Naive B cell (primary cell): ENCODE measurements around the gene REG3A. TPM values are rescaled to one million over a fixed set of nuclear protein-coding genes. Genes with fewer than 3 reads are reported as not detected.
A peak's percentile ranks its signal among the peaks of the same experiment; 100 is the strongest.

Source experiments
- ATAC-seq, 2 donors: fragments of 150-1000 bp; cut with Tn5 transposase; 2 replicates each; pipeline ENCODE4 v1.10.0; 2021; ENCODE audit warnings: low read depth in 2 of 2, mild to moderate bottlenecking in 2 of 2, moderate library complexity in 2 of 2
- DNase-seq: peaks from one replicate; pipeline ENCODE4 v3.0.0; 2022
- H3K27ac Mint-ChIP-seq, 6 donors: one replicate each; pipeline ENCODE4 v1.8.0; 2020 to 2022; ENCODE audit warnings: mild to moderate bottlenecking in 6 of 6, mixed read lengths in 6 of 6, moderate library complexity in 5 of 6, inconsistent platforms in 2 of 6
- H3K27me3 Mint-ChIP-seq, 3 donors: one replicate each; pipeline ENCODE4 v1.8.0; 2021 to 2022; ENCODE audit warnings: mixed read lengths in 3 of 3, mild to moderate bottlenecking in 1 of 3
- H3K36me3 Mint-ChIP-seq, 2 donors: one replicate each; pipeline ENCODE4 v1.8.0; 2020 to 2022; ENCODE audit warnings: mixed read lengths in 2 of 2, inconsistent platforms in 1 of 2, mild to moderate bottlenecking in 1 of 2
- H3K4me1 Mint-ChIP-seq, 3 donors: one replicate each; pipeline ENCODE4 v1.8.0; 2020 to 2022; ENCODE audit warnings: mixed read lengths in 3 of 3, inconsistent platforms in 1 of 3, mild to moderate bottlenecking in 1 of 3, moderate library complexity in 1 of 3
- H3K4me3 Mint-ChIP-seq, 8 donors: one replicate each; pipeline ENCODE4 v1.8.0; 2020 to 2022; ENCODE audit warnings: mild to moderate bottlenecking in 8 of 8, mixed read lengths in 8 of 8, moderate library complexity in 8 of 8, inconsistent platforms in 2 of 8
- H3K9me3 Mint-ChIP-seq, 7 donors: one replicate each; pipeline ENCODE4 v1.8.0; 2020 to 2022; ENCODE audit warnings: mixed read lengths in 7 of 7, mild to moderate bottlenecking in 5 of 7, inconsistent platforms in 2 of 7, moderate library complexity in 1 of 7
- polyA plus RNA-seq, 6 donors: library from polyadenylated mRNA; unstranded; fragments of 300-500 nt; fragmentation: Illumina TruSeq; gene quantifications; one replicate each; pipeline ENCODE4 v1.2.3, GENCODE V29; 2021; ENCODE audit warnings: low read depth in 6 of 6

The REG3A gene
- polyA plus RNA-seq, 6 donors from 2014 or later = not detected

- H3K4me3 Mint-ChIP-seq = no peak overlapping the region
- peaks cover 16 to 46% (median 20%) of the 10 kb centered on the region in 3 donors for H3K27me3 Mint-ChIP-seq
- ATAC-seq (no peak), DNase-seq (no peak)
- H3K36me3 Mint-ChIP-seq = peaks cover 0 to 5% of the 10 kb centered on the region in 2 donors
- H3K9me3 Mint-ChIP-seq = peaks cover 0 to 10% (median 0%) of the 10 kb centered on the region in 7 donors
- no peaks in the 10 kb centered on the region for H3K4me1 Mint-ChIP-seq
- H3K27ac Mint-ChIP-seq = no peak overlapping the region
These were observed 3.6 kb downstream of the REG3A start for GRCh38 chr2:79155826-79156476.

DNA sequence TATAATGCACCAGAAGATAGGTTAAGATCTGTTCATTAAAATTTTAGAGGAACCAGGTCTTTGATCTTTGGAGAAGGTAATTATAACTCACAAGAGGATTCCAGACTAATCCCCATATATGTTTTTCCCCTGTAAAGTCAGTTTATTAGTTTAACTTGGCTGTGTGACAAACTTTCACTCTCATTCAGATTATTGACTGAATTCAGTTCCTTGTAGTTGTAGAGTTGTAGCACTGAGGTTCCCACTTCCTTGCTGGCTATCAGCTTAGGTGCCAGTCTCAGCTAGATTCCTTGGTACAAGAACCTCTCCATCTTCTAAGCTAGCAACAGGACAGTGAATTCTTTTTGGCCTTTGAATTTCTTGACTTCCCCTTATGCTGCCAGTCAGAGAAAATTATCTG lies 20.1 kb downstream of the REG3A start:
- Mint-ChIP-seq H3K4me1 (peaks cover 0 to 5% (median 3%) of the 10 kb centered on the region in 3 donors), H3K27ac (no peak overlapping the region), H3K27me3 (peaks cover 0 to 21% (median 17%) of the 10 kb centered on the region in 3 donors), H3K4me3 (no peak overlapping the region), H3K36me3 (no peaks in the 10 kb centered on the region), H3K9me3 (peaks cover 0 to 2% (median 0%) of the 10 kb centered on the region in 7 donors)
- DNase-seq = no peak
- no peak for ATAC-seq

- H3K9me3 Mint-ChIP-seq = peaks cover 0 to 2% (median 0%) of the 10 kb centered on the region in 7 donors
- ATAC-seq = no peak
- no peak overlapping the region for H3K27ac Mint-ChIP-seq
- H3K4me1 Mint-ChIP-seq = peaks cover 0 to 5% (median 3%) of the 10 kb centered on the region in 3 donors
- no peak overlapping the region for H3K4me3 Mint-ChIP-seq
- no peaks in the 10 kb centered on the region for H3K36me3 Mint-ChIP-seq
- H3K27me3 Mint-ChIP-seq = peaks cover 0 to 27% (median 17%) of the 10 kb centered on the region in 3 donors
- DNase-seq = no peak
These were observed 21.2 kb downstream of the REG3A start for GRCh38 chr2:79138385-79138784.

GRCh38 chr2:79131687-79132086 lies 27.9 kb downstream of the REG3A start:
- Mint-ChIP-seq H3K4me3 (no peak overlapping the region), H3K36me3 (no peaks in the 10 kb centered on the region), H3K27ac (no peak overlapping the region), H3K9me3 (peaks cover 0 to 2% (median 0%) of the 10 kb centered on the region in 7 donors), H3K4me1 (peaks cover 0 to 9% (median 3%) of the 10 kb centered on the region in 3 donors), H3K27me3 (peaks cover 4 to 24% (median 12%) of the 10 kb centered on the region in 3 donors)
- DNase-seq (no peak), ATAC-seq (no peak)

DNA sequence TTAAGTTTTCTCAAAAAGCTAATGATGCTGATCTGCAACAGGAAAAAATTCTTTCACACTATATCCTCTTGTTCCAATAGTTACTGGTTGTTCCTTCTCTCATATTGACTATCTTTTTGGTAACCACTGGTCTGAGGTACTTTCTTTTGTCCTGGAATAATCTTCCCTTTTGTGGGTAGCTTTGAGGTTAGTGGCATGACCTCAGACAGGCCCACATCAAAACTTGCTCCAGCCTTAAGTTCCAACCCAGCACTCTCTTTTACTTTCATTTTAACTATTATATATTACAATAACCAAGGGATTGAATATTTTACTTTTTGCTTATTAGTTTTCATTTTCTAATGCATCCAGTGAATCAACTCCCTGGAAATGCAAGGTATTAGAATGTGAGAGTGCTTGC lies 29.7 kb downstream of the REG3A start:
- no peak overlapping the region for H3K4me3 Mint-ChIP-seq
- DNase-seq (no peak), ATAC-seq (no peak)
- peaks cover 0 to 7% (median 4%) of the 10 kb centered on the region in 3 donors for H3K27me3 Mint-ChIP-seq
- H3K36me3 Mint-ChIP-seq = no peaks in the 10 kb centered on the region
- no peaks in the 10 kb centered on the region for H3K9me3 Mint-ChIP-seq
- no peak overlapping the region for H3K27ac Mint-ChIP-seq
- peaks cover 0 to 9% (median 3%) of the 10 kb centered on the region in 3 donors for H3K4me1 Mint-ChIP-seq

- H3K4me3 Mint-ChIP-seq = no peak overlapping the region
- peaks cover 0 to 9% (median 3%) of the 10 kb centered on the region in 3 donors for H3K4me1 Mint-ChIP-seq
- H3K36me3 Mint-ChIP-seq = no peaks in the 10 kb centered on the region
- H3K9me3 Mint-ChIP-seq = no peaks in the 10 kb centered on the region
- ATAC-seq (no peak), DNase-seq (no peak)
- H3K27ac Mint-ChIP-seq = no peak overlapping the region
- peaks cover 0 to 5% (median 4%) of the 10 kb centered on the region in 3 donors for H3K27me3 Mint-ChIP-seq
These were observed 30.3 kb downstream of the REG3A start for GRCh38 chr2:79129260-79129659.

DNA sequence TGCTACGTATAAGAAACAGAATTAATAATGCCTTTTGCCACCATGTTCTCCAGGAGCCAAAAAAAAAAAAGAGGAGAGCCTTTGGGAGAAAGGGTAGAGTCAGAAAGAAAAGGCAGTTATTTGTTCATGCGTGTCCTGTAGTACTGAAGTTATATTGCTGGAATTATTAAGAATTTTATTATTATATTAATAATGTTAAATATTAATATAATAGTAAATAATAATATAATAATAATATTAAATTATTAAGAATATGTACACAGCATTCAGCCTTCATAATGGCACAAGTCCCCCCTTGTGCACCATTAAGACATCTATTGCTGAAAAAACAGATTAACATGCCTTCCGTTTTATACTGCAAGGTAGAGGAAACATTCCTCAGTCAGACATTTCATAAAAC lies 31.1 kb downstream of the REG3A start:
- Mint-ChIP-seq H3K36me3 (no peaks in the 10 kb centered on the region), H3K4me3 (no peak overlapping the region), H3K4me1 (peaks cover 0 to 9% (median 3%) of the 10 kb centered on the region in 3 donors), H3K9me3 (no peaks in the 10 kb centered on the region), H3K27ac (peak overlapping the region in 2 of 6 donors; percentile 9 to 70), H3K27me3 (peaks cover 0 to 4% (median 0%) of the 10 kb centered on the region in 3 donors)
- ATAC-seq (no peak), DNase-seq (no peak)

- peaks cover 0 to 9% (median 3%) of the 10 kb centered on the region in 3 donors for H3K4me1 Mint-ChIP-seq
- ATAC-seq = no peak
- peaks cover 0 to 9% of the 10 kb centered on the region in 2 donors for H3K36me3 Mint-ChIP-seq
- no peak overlapping the region for H3K27ac Mint-ChIP-seq
- no peak for DNase-seq
- no peaks in the 10 kb centered on the region for H3K9me3 Mint-ChIP-seq
- no peak overlapping the region for H3K4me3 Mint-ChIP-seq
- H3K27me3 Mint-ChIP-seq = peaks cover 0 to 8% (median 4%) of the 10 kb centered on the region in 3 donors
These were observed 33.9 kb downstream of the REG3A start for GRCh38 chr2:79125721-79125985.

DNA sequence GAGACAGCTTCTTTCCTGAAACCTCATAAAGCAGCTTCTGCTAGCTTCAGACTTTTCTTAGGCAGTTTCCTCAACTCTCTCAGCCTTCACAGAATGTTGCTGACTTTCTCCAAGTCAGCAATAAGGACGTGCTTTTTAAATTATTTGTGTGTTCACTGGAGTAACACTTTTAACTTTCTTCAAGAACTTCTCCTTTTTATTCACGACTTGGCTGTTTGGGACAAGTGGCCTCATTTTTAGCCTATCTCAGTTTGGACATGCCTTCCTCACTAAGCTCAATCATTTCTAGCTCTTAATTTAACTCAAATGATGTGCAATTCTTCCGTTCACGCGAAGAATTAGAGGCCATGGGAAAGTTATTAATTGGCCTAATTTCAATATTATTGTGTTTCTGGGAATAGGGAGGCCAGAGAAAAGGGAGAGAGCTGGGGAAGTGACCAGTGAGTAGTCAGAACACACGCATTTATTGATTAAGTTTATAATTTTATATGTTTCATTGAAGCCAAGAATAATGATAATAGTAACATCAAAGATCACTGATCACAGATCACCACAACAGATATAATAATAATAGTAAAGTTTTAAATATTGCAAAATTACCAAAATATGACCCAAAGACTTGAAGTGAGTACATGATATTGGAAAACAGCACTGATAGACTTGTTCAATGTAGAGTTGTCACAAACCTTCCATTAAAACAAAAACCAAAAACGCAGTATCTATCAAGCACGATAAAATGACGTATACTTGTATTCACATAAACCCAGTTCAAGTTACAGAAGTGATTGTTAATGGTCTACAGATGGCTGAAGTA lies 34.4 kb downstream of the REG3A start:
- Mint-ChIP-seq H3K27me3 (peaks cover 0 to 8% (median 4%) of the 10 kb centered on the region in 3 donors), H3K4me1 (peaks cover 0 to 6% (median 3%) of the 10 kb centered on the region in 3 donors), H3K4me3 (no peak overlapping the region), H3K27ac (peak overlapping the region in 3 of 6 donors; percentile 8 to 27 (median 14)), H3K9me3 (no peaks in the 10 kb centered on the region), H3K36me3 (peaks cover 0 to 9% of the 10 kb centered on the region in 2 donors)
- ATAC-seq (no peak), DNase-seq (no peak)

DNA sequence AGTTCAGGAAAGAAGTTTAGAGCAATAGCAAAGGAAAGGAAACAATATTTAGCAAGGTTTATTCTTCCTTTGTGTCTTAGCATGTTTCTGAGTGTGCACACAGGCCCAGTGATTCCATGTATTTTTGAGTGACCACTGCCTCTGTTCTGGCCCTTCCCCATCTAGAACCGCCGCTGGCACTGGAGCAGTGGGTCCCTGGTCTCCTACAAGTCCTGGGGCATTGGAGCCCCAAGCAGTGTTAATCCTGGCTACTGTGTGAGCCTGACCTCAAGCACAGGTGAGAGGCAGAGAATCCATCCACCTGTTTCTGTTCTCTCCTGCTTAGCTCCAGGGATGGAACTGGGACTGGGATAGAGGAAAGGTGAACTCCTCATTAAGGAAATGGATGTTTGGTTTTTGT lies 36.9 kb downstream of the REG3A start:
- Mint-ChIP-seq H3K27ac (no peak overlapping the region), H3K9me3 (peaks cover 0 to 3% (median 0%) of the 10 kb centered on the region in 7 donors), H3K4me3 (no peak overlapping the region), H3K4me1 (no peaks in the 10 kb centered on the region), H3K27me3 (peaks cover 0 to 8% (median 8%) of the 10 kb centered on the region in 3 donors), H3K36me3 (peaks cover 0 to 9% of the 10 kb centered on the region in 2 donors)
- ATAC-seq (no peak), DNase-seq (no peak)

DNA sequence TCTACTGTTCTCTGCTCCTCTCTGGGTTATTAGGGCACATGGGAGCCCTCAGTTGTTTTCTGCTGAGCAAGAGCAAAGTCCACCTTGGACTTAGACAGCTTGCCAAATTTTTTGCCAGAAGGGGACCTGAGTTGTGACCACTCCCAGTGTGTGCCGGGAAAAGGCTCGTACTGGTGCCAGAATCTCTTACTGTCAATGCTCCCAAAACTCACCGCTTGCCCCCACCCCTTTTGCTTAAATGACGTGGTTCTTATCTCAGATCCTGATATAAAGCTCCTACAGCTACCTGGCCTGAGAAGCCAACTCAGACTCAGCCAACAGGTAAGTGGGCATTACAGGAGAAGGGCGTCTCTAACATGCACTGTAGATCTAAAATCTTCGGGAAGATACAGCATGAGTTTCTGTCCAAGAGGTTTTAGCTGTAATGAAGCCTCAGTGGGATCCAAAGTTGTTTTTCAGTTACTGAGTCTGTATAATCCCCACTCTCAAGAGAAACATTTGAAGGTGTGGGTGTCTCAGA lies 39.3 kb downstream of the REG3A start, which contains the start of gene REG1A:
Gene REG1A (plus strand): TSS at position 295 of the 520 bp plus-strand sequence. CDS start 374 bp downstream, outside the sequence.
- Mint-ChIP-seq H3K36me3 (peaks cover 0 to 9% of the 10 kb centered on the region in 2 donors), H3K4me3 (no peak within 1 kb of the TSS), H3K27ac (peak within 1 kb of the TSS in 4 of 6 donors; percentile 10 to 58 (median 36)), H3K9me3 (peaks cover 0 to 3% (median 0%) of the 10 kb centered on the region in 7 donors), H3K27me3 (peaks cover 0 to 8% (median 4%) of the 10 kb centered on the region in 3 donors), H3K4me1 (peaks cover 0 to 8% (median 1%) of the 10 kb centered on the region in 3 donors)
- no peak for ATAC-seq
- DNase-seq = no peak

- Mint-ChIP-seq H3K36me3 (peaks cover 0 to 9% of the 10 kb centered on the region in 2 donors), H3K9me3 (peaks cover 0 to 3% (median 0%) of the 10 kb centered on the region in 7 donors), H3K27ac (no peak overlapping the region), H3K4me1 (peaks cover 0 to 25% (median 6%) of the 10 kb centered on the region in 3 donors), H3K4me3 (no peak overlapping the region), H3K27me3 (peaks cover 0 to 13% (median 4%) of the 10 kb centered on the region in 3 donors)
- no peak for ATAC-seq
- no peak for DNase-seq
These were observed 42.3 kb downstream of the REG3A start for GRCh38 chr2:79116997-79117928.
